Astrocyte of the cerebellum (primary cell): ENCODE data around the gene GMDS.

Experiments
- DNase-seq: peaks from one replicate; pipeline ENCODE4 v3.0.0-alpha.2; 2011; ENCODE audit warnings: low read depth
- H3K4me3 ChIP-seq: 2 replicates; pipeline ENCODE4 v1.5.1; 2011; ENCODE audit warnings: mild to moderate bottlenecking, low read depth, low read length, moderate library complexity
- in situ Hi-C: cut with HindIII; loops from 2 replicates; pipeline ENCODE4 v1.10.0; 2017; ENCODE audit warnings: low sequenced_read_pairs
- TF ChIP-seq, protein P1 (sequence below): IDR thresholded peaks from 2 replicates; pipeline ENCODE4 v1.5.1; 2012; ENCODE audit warnings: low read length, low read depth, moderate library complexity, mild to moderate bottlenecking; ENCODE audit errors: missing control alignments

The GMDS gene

DNA sequence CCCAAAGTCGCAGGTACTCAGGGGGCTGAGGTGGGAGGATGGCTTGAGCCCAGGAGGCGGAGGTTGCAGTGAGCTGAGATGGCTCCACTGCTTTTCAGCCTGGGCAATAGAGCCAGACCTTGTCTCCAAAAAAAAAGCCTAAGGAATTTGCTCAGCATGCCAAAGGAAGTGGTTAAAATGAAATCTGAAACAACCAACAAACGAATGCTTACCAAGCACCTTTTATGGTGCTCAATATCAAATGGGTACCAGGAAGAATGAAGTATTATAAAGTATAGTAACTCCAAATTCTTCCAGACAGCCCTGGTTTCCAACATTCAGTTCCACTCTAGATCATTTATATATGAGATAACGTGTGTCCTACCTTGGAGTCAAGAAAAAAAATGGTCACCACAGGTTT is 14.0 kb downstream of the GMDS start:
- DNase-seq, result peak; percentile 53
- TF ChIP-seq, protein P1, sequence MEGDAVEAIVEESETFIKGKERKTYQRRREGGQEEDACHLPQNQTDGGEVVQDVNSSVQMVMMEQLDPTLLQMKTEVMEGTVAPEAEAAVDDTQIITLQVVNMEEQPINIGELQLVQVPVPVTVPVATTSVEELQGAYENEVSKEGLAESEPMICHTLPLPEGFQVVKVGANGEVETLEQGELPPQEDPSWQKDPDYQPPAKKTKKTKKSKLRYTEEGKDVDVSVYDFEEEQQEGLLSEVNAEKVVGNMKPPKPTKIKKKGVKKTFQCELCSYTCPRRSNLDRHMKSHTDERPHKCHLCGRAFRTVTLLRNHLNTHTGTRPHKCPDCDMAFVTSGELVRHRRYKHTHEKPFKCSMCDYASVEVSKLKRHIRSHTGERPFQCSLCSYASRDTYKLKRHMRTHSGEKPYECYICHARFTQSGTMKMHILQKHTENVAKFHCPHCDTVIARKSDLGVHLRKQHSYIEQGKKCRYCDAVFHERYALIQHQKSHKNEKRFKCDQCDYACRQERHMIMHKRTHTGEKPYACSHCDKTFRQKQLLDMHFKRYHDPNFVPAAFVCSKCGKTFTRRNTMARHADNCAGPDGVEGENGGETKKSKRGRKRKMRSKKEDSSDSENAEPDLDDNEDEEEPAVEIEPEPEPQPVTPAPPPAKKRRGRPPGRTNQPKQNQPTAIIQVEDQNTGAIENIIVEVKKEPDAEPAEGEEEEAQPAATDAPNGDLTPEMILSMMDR, result no peak
- in situ Hi-C loops, result no loop called here
- H3K4me3 ChIP-seq, result no peak overlapping the region

DNA sequence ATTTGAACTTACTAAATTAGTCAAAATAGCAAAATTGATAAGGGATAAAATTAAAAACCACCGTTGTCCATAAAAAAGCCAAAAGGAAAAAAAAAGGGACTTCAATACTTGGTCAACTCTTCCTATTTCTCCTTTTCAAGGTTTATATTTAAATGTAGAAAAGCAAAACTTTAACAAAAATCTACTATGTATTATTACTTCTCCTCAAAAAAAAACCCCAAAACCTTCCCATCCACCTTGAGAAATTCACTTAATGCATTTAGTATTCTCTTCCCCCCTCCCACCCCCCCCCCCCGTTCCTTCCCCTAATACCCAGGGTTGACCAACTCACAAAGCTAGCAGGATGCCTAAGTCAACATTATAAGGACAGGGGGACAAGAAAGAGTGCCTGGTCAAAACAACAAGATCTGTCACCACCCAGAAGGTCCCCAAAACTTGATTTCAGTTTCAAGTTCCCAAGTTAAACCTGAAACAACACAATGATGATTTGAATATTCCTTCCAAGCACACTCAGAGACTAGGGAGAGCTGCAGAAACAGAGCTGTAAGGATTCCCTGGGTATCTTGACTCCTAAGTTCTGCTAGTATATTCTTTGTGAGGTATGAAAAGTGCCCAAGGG is 14.6 kb downstream of the GMDS start:
- H3K4me3 ChIP-seq, result no peak overlapping the region
- in situ Hi-C loops, result no loop called here
- TF ChIP-seq, protein P1, result no peak
- DNase-seq, result no peak

- in situ Hi-C loops, result no loop called here
- H3K4me3 ChIP-seq, result no peak overlapping the region
- TF ChIP-seq, protein P1, result no peak
- no peak for DNase-seq
These were observed 15.7 kb downstream of the GMDS start for GRCh38 chr6:2229742-2230141.

DNA sequence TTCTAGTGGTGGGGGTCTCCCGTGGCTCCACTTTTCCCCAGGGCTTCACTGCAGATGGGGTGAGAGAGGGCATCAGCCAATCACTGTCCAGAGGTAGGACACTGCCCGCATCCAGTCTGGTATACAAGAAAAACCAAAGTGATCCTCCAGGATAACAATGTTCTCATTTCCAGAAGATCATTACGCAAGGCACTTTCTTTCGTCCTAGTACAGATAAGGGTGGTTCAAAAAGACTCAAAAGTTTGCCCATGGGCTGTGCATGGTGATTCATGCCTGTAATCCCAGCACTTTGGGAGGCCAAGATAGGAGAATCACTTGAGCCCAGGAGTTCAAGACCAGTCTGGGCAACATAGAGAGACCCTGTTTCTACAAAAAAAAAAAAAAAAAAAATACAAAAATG is 16.4 kb downstream of the GMDS start:
- in situ Hi-C loops, result no loop called here
- TF ChIP-seq, protein P1, result no peak

GRCh38 chr6:2228392-2228791 is 17.0 kb downstream of the GMDS start:
- TF ChIP-seq, protein P1, result no peak
- no peak for DNase-seq
- in situ Hi-C loops, result no loop called here
- H3K4me3 ChIP-seq, result no peak overlapping the region

More for the DNA sequence above, 16.4 kb downstream of the GMDS start:
- no peak for DNase-seq
- H3K4me3 ChIP-seq, result no peak overlapping the region

DNA sequence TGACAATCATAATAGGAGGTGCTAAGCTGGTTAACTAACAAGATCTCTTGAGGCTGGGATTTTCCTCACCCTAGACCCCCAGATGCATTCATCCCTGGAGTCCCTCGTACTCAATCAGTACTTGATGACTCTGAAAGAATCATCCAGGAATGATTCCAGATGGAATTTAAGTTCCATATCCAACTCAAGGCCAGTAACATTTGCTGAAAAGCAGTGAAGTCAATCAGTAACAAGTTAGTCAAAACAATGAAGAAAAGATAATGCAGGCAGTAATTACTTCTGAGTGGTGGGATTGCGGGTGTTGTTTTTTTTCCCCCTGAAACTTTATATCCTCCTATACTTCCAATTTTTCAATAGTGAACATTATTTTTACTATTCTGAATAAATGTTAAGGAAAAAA is 18.6 kb downstream of the GMDS start:
- H3K4me3 ChIP-seq, result no peak overlapping the region
- in situ Hi-C loops, result no loop called here
- no peak for DNase-seq
- TF ChIP-seq, protein P1, result no peak
